HG03039 (cell line): ENCODE results near the gene RPS17.
"Not testable (repeated sequence)": the region's sequence is repeated elsewhere in the genome, so short reads cannot be mapped to it uniquely, and the experiment has no call there.

Experiments
- ATAC-seq: cut with Tn5 transposase; IDR thresholded peaks from one replicate; pipeline ENCODE4 v1.9.1; 2021; ENCODE audit warnings: mild to moderate bottlenecking, moderate library complexity; ENCODE audit not compliant: unreplicated experiment

RPS17 gene

GRCh38 chr15:82530006-82530405 is 10.3 kb downstream of the RPS17 start:
- ATAC-seq: no peak

GRCh38 chr15:82513587-82513986 is 26.7 kb downstream of the RPS17 start:
- ATAC-seq: not testable (repeated sequence)

DNA sequence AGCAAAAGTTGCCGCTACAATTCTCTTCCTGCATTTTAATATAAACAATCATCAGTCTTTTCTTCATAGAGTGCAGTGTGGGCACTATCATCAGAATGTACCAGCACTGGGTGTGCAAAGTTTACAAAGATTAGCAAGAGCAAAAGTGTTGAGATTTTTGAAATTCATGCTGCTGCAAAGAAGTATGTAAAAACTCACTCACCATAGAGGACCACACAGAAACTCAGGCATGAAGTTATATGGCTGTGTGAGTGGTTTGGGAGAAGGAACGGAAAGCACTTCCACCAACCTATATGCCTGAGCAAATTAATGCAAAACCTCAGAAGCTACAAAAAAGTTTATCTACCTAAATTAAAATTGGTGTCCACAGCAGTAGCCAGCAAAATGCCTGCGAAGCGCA is 32.6 kb downstream of the RPS17 start:
- not testable (repeated sequence) for ATAC-seq

- not testable (repeated sequence) for ATAC-seq
Measured at GRCh38 chr15:82507087-82507486, 33.2 kb downstream of the RPS17 start.

DNA sequence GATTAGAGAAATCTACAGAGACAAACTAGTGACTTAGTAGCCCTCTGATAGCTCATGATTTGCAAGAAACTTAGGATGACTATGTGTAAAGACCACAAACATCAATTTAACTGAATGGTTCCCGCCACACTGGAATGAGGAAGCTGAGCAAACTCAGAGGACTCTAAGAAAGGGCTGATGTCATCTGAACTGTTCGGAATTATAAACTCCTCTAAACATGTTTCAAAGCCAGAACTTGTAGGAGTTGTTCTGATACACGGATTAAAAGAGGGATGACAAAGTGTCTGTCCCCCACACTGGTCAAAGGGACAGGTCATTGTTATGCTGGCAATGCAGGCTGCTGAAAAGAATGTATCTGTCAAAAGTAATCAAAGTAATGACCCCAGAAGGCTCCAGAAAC is 34.4 kb downstream of the RPS17 start:
- ATAC-seq: not testable (repeated sequence)

GRCh38 chr15:82504074-82504473 is 36.2 kb downstream of the RPS17 start:
- not testable (repeated sequence) for ATAC-seq

DNA sequence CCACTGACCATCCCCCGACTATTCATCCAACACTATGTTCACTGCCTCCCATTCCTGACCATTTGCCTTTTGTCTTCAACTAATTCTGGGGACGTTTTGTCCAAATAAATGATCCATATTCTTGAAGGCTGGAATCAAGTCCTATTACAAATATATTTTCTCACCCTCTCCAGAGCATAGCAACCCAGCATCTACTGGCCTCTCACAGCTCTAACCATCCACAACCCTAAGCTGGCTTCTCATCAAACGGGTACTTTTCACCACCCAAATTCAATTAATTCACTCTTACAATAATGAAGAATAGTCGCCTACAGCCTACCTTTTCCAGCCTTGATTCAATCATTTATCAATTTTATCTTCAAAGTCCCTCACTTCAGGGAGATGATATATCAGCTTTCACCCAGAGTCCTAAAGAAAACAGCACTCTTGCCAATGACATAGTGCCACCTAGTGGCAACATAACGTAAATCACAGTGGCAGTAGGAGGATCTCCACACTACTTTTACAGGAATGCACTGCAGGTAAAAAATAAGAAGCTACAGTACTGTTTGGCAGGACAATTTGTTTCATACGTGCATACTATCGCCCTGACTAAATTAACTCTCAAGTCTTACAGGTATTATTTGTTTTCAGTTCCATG is 37.4 kb downstream of the RPS17 start:
- ATAC-seq: not testable (repeated sequence)

DNA sequence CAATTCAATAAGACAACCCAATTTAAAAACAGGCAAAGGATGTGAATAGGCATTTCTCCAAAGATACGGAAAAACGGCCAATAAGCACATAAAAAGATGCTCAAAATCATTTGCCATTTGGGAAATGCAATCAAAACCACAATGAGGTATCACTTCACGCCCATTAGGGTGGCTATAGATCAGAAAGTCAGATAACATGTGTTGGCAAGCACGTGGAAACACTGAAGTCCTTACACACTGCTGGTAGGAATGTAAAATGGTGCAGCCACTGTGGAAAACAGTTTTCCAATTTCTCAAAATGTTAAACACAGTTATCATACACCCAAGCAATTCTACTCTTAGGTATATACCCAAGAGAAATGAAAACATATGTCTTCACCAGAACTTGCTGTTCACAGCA is 39.5 kb downstream of the RPS17 start:
- ATAC-seq: not testable (repeated sequence)

DNA sequence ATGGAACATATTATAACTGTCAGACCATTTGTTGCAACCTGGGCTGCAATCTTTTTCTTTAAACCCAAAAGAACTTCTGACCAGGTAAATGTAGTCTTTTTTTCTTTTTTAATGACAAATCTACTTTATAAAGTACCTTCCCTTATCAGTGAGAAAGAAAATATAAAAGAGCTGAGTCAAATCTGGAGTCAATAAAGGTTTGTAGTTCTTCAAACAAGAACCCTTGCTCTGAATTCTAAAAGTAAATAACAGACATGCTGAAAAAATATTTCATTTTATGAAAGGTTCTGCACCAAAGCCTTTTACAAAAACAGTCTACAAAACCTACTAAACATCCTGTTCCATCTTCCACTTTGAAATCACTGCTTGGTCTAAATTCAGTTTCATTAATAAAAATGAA is 42.3 kb downstream of the RPS17 start:
- ATAC-seq: not testable (repeated sequence)

- not testable (repeated sequence) for ATAC-seq
Measured at GRCh38 chr15:82488250-82488649, 52.0 kb downstream of the RPS17 start.

- not testable (repeated sequence) for ATAC-seq
Measured at GRCh38 chr15:82487045-82487444, 53.2 kb downstream of the RPS17 start.
